AG04449 (cell line): Measurements from ENCODE around the gene UBR4.

Source experiments
- CTCF ChIA-PET: fragments of 350-600 bp; formaldehyde crosslinking; extraction: SDS; loops from one replicate; lab custom pipeline; 2021; ENCODE audit warnings: antibody characterized with exemption; lab: Yijun Ruan, JAX
- POLR2A ChIA-PET: fragments of 400-600, 350-600 bp; formaldehyde crosslinking; extraction: SDS; loops from one replicate; lab custom pipeline; 2020; ENCODE audit warnings: antibody characterized with exemption, inconsistent platforms; lab: Yijun Ruan, JAX
- DNase-seq: peaks from one replicate; pipeline ENCODE4 v3.0.0-alpha.2; 2010; ENCODE audit warnings: low read depth, low spot score
- H3K4me3 ChIP-seq: 2 replicates; pipeline ENCODE4 v1.5.1; 2011; ENCODE audit warnings: low read depth, mild to moderate bottlenecking, control low read depth, low read length
- TF ChIP-seq, protein P1 (sequence below): IDR thresholded peaks from one replicate; pipeline ENCODE4 v1.5.1; 2011; ENCODE audit warnings: mild to moderate bottlenecking, moderate library complexity, low read length, control low read depth, inconsistent platforms; ENCODE audit not compliant: insufficient read depth; ENCODE audit errors: missing control alignments

UBR4 gene

DNA sequence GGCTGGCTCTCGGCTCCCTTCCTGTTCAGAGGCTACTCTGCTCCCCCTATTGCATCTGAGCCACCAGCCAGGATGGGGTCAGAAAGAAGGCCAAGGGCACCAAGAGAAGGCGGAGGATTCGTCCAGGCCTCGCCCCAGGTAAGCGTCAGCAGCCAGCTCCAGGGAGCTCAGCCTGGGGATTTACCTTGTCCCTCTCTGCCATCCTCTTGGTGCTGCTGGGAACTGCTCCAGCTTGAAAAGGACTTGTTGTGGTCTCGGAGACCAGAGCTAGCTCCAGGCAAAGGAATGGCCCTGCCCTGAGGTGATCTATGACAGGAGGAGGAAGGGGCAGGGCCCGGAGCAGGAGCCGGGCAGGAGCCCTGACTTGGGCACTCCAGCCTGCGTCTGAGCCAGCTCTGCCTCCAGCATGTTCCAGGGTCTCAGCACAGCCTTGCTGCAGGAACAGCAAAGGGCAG, 139.8 kb downstream of the UBR4 start:
- POLR2A ChIA-PET = no interaction called here
- CTCF ChIA-PET = interaction anchor here (0.6 to 2.8 kb wide), 4 partner anchors 157 to 186 kb away, joined by 3 to 11 read pairs (median 6); partner anchors contain the start of gene ALDH4A1
- no peak for DNase-seq
- TF ChIP-seq, protein P1, sequence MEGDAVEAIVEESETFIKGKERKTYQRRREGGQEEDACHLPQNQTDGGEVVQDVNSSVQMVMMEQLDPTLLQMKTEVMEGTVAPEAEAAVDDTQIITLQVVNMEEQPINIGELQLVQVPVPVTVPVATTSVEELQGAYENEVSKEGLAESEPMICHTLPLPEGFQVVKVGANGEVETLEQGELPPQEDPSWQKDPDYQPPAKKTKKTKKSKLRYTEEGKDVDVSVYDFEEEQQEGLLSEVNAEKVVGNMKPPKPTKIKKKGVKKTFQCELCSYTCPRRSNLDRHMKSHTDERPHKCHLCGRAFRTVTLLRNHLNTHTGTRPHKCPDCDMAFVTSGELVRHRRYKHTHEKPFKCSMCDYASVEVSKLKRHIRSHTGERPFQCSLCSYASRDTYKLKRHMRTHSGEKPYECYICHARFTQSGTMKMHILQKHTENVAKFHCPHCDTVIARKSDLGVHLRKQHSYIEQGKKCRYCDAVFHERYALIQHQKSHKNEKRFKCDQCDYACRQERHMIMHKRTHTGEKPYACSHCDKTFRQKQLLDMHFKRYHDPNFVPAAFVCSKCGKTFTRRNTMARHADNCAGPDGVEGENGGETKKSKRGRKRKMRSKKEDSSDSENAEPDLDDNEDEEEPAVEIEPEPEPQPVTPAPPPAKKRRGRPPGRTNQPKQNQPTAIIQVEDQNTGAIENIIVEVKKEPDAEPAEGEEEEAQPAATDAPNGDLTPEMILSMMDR = no peak
- H3K4me3 ChIP-seq = no peak overlapping the region

DNA sequence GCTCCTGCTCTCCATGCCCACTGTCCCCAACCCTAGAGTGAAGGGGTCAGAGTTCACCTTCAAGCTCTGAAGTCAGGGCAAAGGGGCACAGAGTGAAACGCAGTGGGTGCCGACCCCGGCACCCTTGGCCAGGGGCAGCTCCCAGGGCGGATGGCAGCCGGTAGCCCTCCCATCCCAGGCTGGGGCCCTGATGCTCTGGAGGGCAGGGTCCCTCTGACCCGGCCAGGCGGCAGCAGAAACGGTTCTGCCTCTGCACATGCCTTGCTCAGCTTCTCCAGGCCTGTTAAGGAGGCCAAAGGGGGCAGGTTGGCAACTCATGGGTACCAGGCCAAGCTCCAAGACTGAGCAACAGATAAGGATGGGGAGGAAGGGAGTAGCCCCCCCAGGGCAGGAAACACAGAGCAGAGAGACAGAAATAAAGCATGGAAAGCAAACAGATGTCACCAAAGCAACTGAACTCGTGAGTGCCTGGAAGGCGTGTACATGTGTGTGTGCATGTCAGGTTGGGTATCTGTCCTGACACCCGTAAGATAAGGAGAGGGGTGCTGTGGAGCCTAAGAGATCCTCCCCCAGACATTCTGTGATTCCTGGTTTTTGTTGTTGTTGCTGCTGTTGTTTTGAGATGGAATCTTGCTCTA, 141.3 kb downstream of the UBR4 start:
- ChIA-PET POLR2A (no interaction called here), CTCF (interaction anchor here (2.3 to 4.4 kb wide), 2 partner anchors 155 to 162 kb away, joined by 9 to 36 read pairs; no protein-coding TSS in a partner anchor)
- no peak for DNase-seq
- TF ChIP-seq, protein P1 = no peak
- H3K4me3 ChIP-seq = no peak overlapping the region

DNA sequence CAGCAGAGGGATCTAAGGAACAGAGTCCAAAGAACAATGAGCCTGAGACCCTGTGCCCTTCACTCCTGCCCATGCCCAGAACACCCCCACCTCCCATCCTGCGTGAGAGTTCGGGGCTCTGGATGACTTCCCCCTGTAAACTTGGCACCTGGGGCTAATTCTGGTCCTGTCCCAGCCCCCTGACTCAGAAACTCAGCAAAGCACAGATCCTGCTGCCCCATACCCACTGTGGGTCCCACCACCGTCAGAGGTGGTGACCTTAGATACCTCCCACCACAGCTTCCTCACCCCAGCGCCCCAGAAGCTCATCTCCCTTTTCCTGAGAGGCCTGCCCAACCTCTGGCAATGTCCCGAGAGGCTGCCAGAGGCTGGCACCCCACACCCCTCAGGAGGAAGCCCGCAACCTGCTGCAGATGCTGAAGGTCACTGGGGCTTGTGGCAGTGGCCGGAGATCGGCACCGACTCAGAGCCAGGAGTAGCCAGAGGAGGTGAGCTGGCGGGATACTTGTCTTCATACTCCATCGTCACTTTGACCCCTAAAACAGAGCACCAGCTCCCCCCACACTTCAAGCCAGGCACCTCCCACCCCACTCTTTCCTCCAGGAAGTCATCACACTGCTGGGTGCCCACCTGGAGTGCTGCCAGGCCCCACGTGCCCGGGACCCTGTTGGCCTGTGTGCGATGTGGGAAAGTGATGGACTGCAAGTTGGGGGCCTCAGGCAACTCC, 142.0 kb downstream of the UBR4 start:
- no peak for DNase-seq
- TF ChIP-seq, protein P1 = no peak
- no peak overlapping the region for H3K4me3 ChIP-seq
- ChIA-PET CTCF (interaction anchor here (0.6 to 4.4 kb wide), 5 partner anchors 22 to 193 kb away, joined by 3 to 36 read pairs (median 4); no protein-coding TSS in a partner anchor), POLR2A (no interaction called here)

DNA sequence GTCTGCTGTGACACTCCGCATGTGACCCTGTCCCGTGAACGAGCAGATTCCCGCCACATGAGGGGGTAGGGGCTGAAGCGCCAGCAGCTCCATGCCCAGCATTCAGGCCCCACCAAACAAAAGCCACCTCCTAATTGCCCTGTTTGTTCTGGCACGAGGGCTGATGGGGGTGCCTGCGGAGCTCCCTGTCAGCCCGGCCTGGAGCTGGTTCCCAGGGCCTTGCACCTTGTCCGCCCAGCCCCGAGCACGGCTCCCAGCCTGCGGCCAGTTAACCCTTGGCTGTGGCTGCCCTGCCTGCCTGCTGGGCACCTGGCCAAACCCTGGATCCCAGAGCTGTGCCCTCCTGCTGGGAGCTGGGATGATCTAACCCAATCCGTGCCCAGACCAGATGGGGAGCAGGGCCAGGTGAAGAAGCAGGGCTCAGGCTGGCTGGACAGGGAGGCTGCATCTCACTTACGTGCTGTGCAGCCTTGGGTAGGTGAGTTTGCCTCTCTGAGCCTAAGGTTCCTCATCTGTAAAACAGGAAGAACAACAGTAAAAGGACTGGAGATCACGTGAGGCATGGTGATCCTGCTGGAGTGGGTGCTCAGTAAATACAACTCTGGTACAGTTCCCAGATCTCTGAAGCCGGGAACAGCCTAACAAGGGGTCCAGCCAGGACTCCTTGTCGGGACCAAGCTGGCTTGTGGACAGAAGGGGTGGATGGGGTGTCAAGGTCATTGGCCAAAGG, 142.7 kb downstream of the UBR4 start:
- DNase-seq = no peak
- POLR2A ChIA-PET = no interaction called here
- H3K4me3 ChIP-seq = no peak overlapping the region
- CTCF ChIA-PET = interaction anchor here (0.6 to 4.4 kb wide), 5 partner anchors 23 to 192 kb away, joined by 3 to 36 read pairs (median 4); no protein-coding TSS in a partner anchor
- TF ChIP-seq, protein P1 = no peak

DNA sequence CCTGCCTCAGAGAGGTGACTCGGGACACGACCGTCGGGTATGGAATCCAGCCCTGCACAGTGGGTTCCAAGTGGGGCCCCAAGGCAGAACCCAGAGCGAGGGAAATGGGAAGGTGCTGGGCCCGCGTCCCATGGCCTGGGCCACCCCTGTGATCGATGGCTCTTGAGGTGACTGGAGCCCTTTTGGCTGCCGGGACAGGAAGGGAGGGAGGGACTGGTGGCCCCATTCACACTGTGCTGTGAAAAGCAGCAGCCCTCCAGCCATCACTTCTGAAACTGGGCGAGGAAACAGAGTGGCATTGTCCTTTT, 143.2 kb downstream of the UBR4 start:
- no peak for DNase-seq
- CTCF ChIA-PET = interaction anchor here (1.7 to 4.4 kb wide), 3 partner anchors 153 to 192 kb away, joined by 4 to 36 read pairs (median 4); partner anchors contain the start of gene ALDH4A1
- POLR2A ChIA-PET = no interaction called here
- TF ChIP-seq, protein P1 = no peak
- H3K4me3 ChIP-seq = no peak overlapping the region
